HG03520 (cell line): ENCODE data around the gene MRPL30.
"Not testable (repeated sequence)": the region's sequence is repeated elsewhere in the genome, so short reads cannot be mapped to it uniquely, and the experiment has no call there.

ENCODE experiments used
- ATAC-seq: cut with Tn5 transposase; IDR thresholded peaks from one replicate; pipeline ENCODE4 v1.9.1; 2021; ENCODE audit warnings: mild to moderate bottlenecking, moderate library complexity; ENCODE audit not compliant: unreplicated experiment

Gene MRPL30

GRCh38 chr2:99180755-99181623 lies at the start of gene MRPL30, which contains the start of gene MITD1:
MRPL30 (plus strand) TSS chr2:99181184; CDS start chr2:99186204, 5,020 bp downstream.
MITD1 (minus strand) TSS chr2:99181058; CDS start chr2:99180981, 77 bp downstream.
- ATAC-seq = peak; percentile 93

DNA sequence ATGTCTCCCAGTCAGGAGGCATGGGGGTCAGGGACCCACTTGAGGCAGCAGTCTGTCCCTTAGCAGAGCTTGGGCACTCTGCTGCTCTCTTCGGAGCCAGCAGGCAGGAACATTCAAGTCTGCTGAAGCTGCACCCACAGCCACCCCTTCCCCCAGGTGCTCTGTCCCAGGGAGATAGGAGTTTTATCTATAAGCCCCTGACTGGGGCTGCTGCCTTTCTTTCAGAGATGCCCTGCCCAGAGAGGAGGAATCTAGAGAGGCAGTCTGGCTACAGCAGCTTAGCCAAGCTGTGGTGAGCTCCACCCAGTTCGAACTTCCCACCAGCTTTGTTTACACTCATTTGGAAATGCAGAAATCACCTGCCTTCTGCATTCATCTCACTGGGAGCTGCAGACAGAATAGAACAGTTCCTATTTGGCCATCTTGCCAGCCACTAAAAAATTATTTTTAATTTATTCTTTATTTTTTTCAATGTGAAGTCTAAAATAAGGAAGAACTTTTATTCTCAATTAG lies 45.9 kb upstream of the MRPL30 start:
- ATAC-seq = not testable (repeated sequence)

DNA sequence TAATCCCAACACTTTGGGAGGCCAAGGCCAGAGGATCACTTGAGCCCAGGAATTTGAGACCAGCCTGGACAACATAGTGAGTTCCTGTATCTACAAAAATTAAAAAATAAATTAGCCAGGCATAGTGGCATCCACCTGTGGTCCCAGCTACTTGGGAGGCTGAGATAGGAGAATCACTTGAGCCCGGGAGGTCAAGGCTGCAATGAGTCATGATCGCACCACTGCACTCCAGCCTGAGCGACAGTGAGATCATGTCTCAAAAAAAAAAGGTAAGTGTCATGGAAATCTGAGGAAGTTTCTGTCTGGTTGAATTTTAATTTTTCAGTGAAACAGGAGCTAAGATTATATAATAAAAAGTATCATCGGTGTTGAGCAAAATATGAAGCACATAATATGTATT lies 42.0 kb upstream of the MRPL30 start:
- ATAC-seq = no peak

- ATAC-seq = no peak
These were observed 40.7 kb upstream of the MRPL30 start for GRCh38 chr2:99140056-99140859.

GRCh38 chr2:99140860-99141109 lies 40.2 kb upstream of the MRPL30 start:
- peak; percentile 11 for ATAC-seq

- peak; percentile 87 for ATAC-seq
These were observed 39.6 kb upstream of the MRPL30 start, which contains the start of gene C2orf15 for GRCh38 chr2:99141110-99142108. C2orf15 (plus strand) TSS chr2:99141707; CDS start chr2:99150559, 8,852 bp downstream.

GRCh38 chr2:99150706-99151105 lies 30.3 kb upstream of the MRPL30 start:
- no peak for ATAC-seq

- no peak for ATAC-seq
These were observed 28.6 kb upstream of the MRPL30 start for GRCh38 chr2:99152199-99152895.

DNA sequence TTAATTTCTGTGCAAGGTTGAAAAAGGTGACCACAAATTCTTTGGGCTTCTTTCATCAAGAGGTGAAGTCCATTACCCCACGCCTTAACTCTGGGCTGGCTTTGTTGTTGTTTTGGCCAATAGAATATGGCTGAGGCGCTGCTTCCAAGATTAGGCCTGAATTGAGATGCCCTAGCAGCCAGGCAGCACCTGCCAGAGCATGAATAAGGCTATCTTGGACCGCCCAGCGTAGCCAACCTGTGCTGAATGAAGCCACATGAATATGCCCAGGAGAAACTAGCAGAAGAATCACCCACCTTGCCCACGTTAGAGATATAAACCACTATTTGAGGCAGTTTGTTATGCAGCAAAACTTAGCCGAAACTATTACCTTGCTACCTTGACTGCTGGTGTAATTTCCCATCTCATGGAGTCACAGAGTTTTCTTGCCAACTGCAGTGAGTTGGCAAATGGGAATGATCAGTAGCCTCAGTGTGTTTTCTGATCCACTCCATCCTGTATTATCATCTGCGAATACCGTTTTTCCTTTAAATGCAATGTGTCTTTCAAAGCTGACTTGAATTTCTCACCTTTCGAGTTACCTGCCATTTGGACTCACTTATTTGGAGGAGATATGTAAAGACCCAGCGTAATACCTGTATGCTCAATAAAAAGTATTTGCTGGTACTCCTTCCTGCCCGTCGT lies 26.9 kb upstream of the MRPL30 start:
- no peak for ATAC-seq

- ATAC-seq = peak; percentile 95
These were observed 26.1 kb upstream of the MRPL30 start, which contains the start of the genes LIPT1 and TSGA10 for GRCh38 chr2:99154643-99155536. LIPT1 (plus strand) TSS chr2:99154967; CDS start chr2:99161958, 6,991 bp downstream. TSGA10 (minus strand) TSS chr2:99154942; CDS start chr2:99109439, 45,503 bp downstream.

- ATAC-seq = no peak
These were observed 24.1 kb upstream of the MRPL30 start for GRCh38 chr2:99156891-99157290.

DNA sequence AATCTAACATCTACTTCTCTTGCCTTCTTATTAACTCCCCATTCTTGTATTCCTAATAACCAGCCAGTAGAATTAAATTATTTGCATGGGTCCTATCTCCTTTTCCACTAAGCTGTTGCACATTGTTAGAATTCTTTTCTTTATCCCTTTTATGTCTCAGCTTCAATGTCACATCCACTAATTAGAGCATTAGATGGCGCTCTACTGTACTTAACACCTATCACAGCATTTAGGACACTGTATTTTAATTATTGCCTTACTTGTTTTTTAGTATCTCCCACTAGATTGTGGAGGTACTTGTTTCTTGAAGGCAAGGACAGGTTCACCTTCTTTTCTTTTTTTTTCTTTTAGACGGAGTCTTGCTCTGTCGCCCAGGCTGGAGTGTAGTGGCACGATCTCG lies 22.4 kb upstream of the MRPL30 start:
- no peak for ATAC-seq

- ATAC-seq = no peak
These were observed 21.4 kb upstream of the MRPL30 start for GRCh38 chr2:99159594-99159993.

DNA sequence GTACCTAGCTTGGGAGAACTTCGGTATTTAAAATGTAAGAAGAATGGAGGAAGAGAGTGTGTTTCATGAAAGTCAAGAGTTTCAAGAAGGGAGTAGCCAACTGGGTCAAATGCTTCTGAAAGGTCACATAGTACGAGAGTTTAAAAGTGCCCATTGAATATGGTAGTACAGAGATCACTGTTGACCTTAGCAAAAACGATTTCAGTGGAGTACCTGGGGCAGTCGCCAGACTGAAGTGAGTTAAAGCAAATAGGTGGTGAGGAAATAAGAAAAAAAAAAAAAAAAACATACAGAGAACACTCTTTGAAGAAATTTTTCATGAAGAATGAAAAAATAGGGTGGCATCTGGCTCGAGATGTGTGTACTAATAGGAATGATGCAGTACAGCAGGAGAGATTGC lies 14.8 kb upstream of the MRPL30 start:
- ATAC-seq = no peak

DNA sequence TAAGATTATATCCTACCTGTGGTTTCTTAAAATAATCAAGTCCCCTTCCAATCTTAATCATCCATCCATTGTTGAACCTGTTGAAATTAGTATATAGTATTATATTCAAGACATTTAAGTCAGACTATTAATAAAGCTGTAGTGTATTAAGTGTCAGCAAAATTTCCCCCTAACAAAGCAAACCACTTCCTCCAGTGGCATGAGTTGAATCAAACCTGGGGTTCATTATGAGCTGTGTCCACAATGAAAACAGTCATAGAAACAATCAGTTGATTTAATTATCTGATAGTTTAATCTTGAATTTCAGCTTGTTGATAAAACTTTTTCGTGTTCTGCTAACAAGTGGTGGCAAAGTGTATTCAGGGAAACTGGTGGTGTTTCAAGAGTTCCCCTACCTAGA lies 11.4 kb upstream of the MRPL30 start:
- ATAC-seq = no peak

DNA sequence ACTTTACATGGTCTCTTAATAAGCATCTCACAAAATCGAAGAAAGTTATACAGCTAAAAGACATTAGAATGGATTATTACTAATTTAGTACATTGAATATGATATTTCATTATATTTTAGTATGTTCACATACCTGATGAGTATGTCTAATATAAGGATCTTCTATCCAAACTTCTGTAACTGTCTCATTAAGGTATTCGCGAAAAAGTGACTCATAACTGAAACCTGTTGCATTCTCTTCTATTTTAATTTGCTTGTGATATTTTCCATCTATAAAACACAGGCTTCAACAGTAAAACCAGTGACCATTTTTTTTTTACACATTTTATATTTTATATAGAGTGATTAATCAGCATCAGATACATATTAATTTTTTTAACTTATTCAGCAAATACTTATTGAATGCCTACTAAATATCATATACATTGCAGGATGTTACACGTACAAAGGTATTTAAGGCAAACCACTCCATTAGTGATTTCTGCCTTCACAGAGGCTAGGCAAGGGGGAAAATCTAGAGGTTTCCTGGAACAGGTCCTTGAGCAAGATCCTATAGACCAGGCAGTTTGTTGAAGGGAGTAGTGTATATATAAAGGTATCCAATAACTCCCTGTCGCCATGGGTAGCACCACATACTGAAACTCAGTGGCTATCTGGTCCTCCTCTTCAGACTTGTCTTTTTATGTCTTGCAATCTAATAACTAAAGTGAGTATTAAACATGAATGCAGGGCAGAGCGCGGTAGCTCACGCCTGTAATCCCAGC lies 9.4 kb upstream of the MRPL30 start:
- no peak for ATAC-seq

DNA sequence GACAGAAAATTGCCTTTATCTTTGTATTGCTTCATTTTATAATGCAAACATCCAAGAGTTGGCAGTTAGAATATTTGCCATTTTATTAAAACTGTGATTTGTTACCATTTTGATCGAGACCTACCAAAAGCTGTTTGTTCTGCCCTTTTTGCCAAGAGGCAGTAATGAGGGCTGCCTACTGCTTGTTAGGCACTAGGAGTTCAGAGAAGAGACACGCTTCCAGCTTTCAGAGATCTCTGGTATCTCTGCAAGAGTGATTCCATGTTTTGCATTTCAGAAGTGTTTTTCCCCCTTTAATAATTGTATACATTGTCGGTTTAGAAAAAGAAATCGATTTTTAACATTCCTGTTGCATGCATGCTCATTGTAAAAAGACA lies 628 bp downstream of the MRPL30 start:
- ATAC-seq = no peak
